DOHH2 (cell line): ENCODE measurements around the gene FAM8A1.

Experiments used
- CTCF ChIP-seq: fragments of 200-600 bp; sonication (generic); IDR thresholded peaks from one replicate; pipeline ENCODE4 v1.5.1; 2014; ENCODE audit warnings: antibody characterized with exemption, mild to moderate bottlenecking, low read depth, low read length; ENCODE audit not compliant: poor library complexity, severe bottlenecking
- EZH2phosphoT487 ChIP-seq: fragments of 200-600 bp; sonication (generic); IDR thresholded peaks from 2 replicates; pipeline ENCODE4 v1.6.1; 2017; ENCODE audit warnings: borderline replicate concordance, mild to moderate bottlenecking, antibody characterized with exemption, low read length, moderate library complexity, mixed read lengths

GRCh38 chr6:17630511-17631073 lies 30.5 kb downstream of the FAM8A1 start:
- no peak for TF ChIP-seq CTCF
- TF ChIP-seq EZH2phosphoT487 = no peak
